ENCODE measurements around the gene SMPDL3B. TPM values are rescaled to one million over a fixed set of nuclear protein-coding genes. Genes with fewer than 3 reads are reported as not detected.

The SMPDL3B gene
- total RNA-seq, 1 donor from 2014 or later, result not detected

DNA sequence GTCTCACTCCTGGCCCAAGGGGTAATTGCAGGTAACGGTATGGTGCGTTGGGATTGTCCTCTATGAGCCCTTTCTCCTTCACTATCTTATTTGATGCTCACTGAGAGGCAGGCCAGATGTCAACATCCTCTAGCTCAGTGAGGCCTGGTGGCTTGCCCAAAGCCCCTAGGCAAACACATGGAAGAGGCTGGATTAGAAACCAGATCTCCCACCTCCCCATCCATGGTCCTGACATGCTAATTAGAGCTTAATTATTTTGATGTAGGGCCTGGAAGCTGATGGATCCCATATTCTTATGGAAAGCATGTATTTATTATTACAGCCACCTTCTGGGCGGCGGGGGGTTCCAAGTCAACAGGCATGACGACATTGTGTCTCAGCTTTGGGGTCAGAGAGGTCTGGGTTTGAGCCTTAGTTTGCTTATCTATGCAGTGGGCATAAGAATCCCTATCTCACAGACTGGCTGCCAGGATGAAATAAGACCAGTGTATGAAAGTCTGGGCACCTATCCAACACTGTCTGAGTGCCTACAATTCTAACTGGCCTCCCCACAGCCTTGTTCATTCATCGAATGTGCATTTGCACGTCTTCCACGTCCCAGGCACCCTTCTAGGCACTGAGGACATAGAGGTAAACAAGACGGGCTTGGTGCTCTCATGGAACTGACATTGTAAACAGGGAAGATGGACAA is 6.2 kb downstream of the SMPDL3B start:
- no peak for DNase-seq

DNA sequence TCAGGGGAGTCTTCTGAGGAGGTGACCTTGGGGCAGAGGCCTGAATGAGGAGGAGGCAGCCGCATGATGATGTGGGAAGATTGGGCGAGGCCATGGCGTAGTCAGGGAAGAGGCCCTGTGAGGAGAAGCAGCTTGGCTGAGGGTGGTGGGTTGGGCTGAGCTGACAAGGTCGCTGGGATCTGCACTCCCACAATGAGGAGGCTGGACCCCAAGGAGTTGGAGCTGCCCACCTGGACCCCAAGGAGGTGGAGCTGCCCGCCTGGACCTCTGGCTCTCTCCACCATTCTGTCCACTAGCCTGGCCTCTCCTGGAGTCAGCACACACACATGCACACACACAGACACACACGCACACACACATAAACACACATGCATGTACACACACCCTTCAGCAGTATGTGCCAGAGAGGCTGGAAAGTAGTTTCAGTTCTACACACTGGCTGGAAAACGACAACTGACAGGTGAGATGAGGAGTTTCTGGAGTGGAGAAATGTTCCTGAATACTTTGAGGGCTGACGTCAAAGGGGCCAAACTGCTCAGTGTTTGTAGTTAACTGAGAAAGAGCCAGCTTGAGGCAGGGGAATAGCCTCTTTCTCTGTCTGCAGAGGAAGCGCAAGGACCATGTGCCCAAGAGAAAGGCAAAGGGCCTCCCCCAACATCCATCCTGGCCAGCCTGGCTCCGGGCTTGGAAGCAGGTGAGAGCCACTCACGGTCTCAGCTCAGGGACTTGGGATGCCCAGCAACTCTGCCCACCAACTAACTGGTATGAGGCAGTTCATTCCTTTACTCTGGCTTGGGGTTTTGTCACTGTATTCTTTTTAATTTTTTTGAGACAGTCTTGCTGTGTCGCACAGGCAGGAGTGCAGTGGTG is 7.1 kb downstream of the SMPDL3B start:
- no peak for DNase-seq

DNA sequence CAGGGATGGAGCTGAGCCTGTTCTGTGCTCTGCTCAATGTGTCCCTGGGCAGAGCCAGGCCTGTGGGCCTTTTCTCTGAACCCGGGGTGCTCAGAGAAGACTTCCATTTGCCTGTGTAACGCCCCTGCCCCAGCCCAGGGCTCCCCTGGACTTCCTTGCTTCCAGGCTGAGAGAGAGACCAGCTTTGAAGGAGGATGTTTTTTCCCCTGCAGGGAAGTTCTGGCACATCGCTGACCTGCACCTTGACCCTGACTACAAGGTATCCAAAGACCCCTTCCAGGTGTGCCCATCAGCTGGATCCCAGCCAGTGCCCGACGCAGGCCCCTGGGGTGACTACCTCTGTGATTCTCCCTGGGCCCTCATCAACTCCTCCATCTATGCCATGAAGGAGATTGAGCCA is 10.2 kb downstream of the SMPDL3B start:
- no peak for DNase-seq

DNA sequence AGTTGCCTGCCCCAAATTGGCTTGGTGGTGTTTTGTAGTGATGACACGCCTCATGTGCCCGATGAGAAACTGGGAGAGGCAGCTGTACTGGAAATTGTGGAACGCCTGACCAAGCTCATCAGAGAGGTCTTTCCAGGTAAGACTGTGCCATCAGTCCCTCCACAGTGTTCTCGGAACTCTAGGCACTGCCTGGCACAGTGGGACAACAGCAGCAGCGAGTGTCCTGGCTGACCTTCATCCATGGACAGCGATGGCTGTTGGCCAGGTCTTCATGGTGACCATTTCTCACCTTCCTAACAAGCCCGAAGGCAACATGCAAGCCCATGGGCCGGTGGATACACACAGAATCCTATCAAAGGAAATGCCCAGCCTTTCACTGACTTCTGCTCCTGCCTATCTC is 14.2 kb downstream of the SMPDL3B start:
- DNase-seq, result no peak

DNA sequence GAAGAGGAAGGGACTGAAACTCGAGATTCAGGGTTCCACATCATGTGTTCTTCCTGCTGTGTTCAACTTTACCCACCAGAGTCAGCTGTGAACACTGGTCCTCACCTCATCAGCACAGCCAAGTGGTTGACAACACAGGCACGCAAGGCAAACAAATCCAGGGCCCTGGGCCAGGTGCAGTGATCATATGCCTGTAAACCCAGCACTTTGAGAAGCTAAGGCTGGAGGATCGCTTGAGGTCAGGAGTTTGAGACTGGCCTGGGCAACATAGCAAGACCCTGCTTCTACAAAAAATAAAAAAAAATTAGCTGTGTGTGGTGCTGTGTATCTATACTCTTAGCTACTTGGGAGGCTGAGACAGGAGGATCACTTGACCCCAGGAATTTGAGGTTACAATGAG is 16.6 kb downstream of the SMPDL3B start:
- no peak for DNase-seq

DNA sequence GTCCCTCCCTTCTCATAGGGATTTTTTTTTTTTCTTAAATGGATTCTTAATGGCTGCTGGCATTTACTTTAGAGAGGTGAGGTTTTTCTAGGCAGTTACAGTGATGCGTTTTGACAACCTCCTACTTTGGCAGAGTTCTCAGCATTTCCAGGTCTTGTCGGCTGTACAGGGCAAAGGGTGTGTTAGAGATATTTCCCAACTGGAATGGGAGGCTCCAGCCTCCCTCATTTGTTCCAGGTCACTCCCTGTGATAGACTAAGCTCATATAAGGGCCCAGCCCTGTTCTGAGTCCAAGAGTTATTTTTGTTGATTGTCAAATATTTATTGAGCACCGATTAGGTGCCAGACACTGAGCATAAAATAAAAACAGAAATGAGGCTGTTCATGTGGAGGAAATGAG is 17.3 kb downstream of the SMPDL3B start:
- no peak for DNase-seq

DNA sequence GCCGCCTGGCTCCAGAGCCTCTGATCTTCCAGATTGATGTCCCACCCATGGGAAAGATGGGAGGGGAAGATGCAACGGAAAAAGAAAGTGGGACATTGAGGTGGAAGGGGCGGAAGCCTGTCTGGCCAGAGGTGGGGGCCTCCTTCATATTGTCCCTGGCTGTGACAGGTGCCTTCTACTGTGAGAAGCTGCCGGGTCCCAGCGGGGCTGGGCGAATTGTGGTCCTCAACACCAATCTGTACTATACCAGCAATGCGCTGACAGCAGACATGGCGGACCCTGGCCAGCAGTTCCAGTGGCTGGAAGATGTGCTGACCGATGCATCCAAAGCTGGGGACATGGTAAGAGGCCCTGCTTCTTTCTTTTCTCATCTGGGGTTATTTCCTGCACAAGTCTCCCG is 19.4 kb downstream of the SMPDL3B start:
- DNase-seq, result no peak

DNA sequence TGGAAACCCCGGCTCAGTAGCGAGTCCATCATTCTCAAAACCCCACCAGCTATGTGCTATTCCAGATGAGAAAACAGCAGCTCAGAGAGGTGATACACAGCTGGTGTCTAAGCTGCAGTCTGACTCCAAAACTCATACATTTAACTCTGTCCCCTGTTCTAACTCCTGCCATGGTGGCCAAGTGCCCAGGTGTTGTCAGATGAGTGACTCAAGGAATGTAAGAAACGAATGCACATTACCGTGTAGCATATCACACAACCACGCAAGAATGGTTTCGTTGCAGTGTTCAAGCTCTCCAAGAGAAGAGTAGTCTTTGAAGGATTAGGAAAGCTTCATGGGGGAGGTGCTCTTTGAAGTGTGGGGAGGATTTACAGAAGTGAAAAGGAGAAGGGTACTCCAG is 20.3 kb downstream of the SMPDL3B start:
- DNase-seq, result no peak

DNA sequence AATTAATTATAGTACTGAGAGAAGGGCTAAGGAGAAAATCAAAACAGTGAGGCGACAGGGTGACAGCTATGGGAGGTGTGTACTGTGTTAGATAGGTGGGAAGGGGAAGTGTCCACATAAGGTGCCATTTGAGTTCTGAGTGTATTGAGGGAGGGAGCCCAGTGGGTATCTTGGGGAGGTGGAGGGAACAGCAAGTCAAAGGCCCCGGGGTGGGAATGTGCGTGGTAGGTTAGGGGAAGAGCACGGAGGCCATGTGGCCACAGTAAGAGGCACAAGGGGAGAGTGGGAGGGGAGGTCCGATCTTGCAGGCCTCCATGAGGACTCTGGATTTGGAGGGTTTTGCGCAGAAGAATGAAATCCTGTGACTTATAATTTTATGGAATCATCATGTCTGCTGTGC is 22.0 kb downstream of the SMPDL3B start:
- DNase-seq, result no peak

DNA sequence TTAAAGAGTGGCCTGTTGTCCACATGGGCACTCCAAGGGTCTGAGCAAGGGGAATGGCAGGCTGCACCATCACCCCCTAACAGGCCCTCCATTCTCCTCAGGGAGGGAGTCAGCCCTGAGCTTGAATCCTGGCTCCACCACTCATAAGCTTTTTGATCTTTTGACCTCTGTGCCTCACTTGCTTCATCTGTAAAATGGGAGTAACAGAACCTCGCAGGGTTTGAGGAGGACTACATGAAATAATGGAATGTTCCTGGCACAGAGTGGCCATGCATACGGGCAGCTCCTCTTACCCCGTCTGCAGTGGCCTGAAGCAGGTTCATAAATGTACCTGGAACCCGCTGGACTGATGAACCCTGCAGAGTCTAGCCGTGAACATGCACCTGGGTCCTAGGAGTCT is 22.9 kb downstream of the SMPDL3B start:
- DNase-seq, result no peak

DNA sequence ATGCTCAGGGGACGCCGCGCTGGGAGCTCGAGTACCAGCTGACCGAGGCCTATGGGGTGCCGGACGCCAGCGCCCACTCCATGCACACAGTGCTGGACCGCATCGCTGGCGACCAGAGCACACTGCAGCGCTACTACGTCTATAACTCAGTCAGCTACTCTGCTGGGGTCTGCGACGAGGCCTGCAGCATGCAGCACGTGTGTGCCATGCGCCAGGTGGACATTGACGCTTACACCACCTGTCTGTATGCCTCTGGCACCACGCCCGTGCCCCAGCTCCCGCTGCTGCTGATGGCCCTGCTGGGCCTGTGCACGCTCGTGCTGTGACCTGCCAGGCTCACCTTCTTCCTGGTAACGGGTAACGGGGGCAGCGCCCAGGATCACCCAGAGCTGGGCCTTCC is 23.7 kb downstream of the SMPDL3B start:
- no peak for DNase-seq

DNA sequence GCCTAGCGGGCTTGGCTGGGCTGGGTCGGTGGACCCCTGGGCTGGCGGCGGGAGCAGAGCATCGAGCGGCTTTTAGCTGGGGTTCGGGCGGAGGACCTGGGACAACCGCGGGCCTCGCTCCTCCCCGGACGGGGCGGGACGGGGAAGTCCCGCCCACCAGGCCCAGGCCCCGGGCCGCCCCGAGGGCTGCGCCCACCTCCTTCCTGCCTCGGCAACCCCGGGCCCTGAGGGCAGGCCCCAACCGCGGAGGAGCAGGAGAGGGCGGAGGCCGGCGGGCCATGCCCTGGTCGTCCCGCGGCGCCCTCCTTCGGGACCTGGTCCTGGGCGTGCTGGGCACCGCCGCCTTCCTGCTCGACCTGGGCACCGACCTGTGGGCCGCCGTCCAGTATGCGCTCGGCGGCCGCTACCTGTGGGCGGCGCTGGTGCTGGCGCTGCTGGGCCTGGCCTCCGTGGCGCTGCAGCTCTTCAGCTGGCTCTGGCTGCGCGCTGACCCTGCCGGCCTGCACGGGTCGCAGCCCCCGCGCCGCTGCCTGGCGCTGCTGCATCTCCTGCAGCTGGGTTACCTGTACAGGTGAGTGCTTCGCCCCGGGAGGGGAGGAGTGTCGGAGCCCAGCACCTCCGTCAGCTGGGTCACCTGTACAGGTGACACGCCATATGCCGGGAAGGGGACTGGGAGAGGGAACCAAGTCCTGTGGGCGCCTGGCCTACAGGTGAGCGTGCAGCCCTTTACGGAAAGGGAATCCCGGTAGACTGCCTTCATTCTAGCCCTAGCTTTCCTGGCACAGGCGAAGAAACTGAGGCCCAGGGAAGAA is 25.2 kb downstream of the SMPDL3B start, which contains the start of gene XKR8:
TSS of gene XKR8 (plus strand) at position 182 of the 812 bp plus-strand sequence. CDS start at position 279, 97 bp downstream.
- DNase-seq, result peak; percentile 35

DNA sequence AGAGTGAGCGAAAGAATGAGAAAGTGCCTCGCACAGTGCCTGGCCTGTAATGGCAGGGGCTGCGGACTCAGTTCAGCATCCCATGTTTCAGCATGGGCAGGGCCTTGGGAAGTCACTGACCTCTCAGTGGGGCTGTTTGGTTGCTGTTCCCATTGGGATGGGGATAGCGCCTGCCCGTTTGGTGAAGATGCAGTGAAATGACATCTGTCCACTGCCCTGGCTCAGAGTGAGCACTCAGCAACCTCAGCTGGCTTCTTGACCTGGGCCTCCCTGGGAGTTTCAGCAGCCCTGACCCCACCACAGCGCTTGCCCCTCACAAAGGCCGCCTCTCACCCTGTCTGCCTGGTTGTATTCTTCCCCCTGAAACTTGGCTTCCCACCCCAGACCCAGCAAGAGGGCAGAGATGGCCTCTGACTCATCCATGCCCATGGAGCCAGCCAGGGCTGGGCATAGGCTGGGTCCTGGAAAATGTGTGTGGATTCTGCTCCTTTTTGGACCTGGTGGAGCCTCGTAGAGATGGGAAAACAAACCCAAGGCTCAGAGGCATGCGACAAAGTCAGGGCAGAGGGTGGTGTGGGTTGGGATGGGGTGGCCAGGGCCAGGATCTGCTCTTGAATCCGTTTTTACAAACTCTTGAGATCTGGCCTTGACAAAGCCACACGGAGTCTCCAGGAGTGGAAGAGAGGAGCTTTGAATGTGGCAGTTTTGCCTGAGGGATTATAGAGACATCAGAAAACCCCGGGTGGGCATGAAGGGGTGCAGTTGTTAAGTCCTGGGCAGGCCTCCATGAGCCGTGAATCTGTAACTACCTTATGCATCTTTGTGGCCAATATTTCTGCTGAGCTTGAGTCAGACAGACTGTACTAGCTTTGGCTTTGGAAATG is 26.2 kb downstream of the SMPDL3B start:
- DNase-seq, result no peak

DNA sequence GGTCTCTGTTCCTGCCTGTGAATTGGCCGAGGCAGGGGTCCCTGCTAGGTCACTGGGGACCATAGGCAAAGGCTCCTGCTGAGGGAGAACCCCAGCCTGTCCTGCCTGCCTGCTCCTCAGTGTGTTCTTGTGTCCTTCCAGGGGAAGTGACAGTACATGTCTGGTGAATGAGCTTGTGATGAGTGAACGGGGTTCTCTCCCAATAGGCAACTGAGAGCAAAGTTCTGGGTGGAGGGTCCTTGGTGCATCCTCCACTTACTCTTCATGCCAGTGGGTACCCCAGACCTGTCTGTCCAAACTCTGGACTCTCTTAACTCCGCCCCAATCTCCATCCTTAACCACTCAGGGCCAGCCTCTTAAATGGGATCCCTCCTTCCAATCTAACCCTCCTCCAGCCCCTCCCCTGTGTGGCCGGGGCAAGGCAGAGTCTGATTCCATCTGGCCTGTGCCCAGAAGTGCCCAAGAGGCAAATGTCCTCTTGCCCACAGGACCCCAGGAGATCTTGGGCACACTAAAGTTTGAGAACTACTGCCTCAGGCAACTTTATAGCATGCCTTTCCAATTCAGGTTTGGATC is 26.9 kb downstream of the SMPDL3B start:
- no peak for DNase-seq

DNA sequence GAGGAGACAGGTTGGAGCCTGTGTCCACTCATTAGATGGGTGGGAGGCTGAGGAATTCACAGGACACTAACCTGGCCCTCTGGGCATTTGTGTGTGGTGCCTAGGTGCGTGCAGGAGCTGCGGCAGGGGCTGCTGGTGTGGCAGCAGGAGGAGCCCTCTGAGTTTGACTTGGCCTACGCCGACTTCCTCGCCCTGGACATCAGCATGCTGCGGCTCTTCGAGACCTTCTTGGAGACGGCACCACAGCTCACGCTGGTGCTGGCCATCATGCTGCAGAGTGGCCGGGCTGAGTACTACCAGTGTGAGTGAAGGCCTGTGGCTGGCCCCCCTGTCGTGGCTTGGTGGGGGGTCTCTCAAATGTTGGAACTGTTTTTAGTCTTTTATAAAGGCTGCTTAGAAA is 28.6 kb downstream of the SMPDL3B start:
- no peak for DNase-seq

DNA sequence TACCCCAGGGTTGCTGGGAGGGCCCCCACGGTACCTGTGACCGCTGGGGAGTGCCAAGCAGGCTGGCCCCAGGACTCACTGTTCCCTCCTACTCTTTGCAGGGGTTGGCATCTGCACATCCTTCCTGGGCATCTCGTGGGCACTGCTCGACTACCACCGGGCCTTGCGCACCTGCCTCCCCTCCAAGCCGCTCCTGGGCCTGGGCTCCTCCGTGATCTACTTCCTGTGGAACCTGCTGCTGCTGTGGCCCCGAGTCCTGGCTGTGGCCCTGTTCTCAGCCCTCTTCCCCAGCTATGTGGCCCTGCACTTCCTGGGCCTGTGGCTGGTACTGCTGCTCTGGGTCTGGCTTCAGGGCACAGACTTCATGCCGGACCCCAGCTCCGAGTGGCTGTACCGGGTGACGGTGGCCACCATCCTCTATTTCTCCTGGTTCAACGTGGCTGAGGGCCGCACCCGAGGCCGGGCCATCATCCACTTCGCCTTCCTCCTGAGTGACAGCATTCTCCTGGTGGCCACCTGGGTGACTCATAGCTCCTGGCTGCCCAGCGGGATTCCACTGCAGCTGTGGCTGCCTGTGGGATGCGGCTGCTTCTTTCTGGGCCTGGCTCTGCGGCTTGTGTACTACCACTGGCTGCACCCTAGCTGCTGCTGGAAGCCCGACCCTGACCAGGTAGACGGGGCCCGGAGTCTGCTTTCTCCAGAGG is 31.8 kb downstream of the SMPDL3B start:
- no peak for DNase-seq

DNA sequence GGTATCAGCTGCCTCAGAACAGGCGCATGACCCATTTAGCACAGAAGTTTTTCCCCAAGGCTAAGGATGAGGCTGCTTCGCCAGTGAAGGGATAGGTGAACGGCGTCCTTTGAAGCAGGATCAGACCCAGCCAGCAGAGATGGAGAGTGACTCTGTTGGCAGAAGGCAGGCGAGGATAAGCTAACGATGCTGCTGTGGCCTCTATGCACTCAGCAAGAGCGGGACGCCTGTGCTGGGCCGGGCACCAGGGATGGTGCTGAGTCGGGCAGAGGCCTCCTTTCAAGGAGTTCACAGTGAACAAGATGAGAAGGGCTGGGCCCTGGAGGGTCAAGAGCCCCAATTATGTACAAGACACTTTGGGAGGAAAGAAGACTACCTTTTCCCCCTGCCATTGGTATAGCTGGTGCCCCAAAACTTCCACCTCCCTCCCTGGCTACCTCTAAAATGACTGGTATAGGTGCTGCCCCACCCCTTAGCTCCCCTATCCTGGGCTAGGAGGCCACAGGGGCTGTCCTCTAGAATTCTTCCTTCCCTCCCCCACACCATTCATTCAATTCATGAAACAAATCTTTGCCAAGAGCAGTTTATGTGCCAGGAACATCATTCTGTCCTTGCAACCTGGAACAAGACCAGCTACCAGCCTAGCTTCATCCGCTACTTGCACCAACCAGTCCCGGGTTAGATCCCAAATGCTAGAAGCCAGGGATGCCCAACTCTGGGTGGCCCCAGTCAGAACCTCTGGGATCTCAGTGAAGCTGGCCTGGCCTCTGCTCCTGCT is 32.5 kb downstream of the SMPDL3B start:
- no peak for DNase-seq

DNA sequence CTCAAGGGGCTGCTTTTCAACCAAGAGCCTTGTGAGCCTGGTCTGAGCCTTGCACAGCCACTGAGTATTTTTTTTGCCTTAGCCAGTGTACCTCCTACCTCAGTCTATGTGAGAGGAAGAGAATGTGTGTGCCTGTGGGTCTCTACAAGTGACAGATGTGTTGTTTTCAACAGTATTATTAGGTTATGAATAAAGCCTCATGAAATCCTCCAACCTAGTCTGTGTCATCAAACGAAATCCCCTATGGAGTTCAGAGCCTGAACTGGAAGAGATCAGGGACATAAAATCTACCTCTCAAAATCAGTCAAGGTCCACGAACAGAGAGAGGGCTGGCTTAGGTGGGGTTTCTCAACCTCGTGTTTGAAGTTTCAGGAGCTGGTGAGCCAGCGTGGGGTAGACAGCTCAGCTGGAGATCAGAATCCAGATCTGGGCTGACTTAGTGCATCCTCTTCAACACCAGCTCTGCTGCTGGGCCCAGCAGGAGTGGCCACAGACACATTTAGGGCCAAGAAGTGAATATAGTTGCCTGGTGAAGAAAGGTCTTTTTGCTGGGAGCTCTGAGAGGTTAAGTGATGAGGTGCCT is 33.2 kb downstream of the SMPDL3B start:
- DNase-seq, result no peak

DNA sequence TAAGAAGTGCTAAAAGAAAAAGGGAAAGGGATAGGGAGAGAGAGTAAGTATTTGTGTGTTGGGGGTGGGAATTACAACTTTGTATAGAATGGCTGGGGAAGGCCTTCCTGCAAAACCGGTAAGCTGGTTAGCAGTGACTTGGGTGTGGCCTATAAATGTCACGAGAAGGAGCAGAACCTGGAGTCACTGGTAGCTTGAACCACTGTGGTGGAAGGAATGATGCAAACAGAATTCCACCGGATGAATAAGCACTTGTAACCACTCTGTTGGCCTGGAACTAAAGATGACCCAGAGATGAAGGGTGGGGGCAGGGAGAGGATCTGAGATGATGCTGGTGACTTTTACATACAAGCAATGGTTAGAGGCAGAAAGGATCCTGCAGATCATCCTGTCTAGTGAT is 33.9 kb downstream of the SMPDL3B start:
- no peak for DNase-seq

DNA sequence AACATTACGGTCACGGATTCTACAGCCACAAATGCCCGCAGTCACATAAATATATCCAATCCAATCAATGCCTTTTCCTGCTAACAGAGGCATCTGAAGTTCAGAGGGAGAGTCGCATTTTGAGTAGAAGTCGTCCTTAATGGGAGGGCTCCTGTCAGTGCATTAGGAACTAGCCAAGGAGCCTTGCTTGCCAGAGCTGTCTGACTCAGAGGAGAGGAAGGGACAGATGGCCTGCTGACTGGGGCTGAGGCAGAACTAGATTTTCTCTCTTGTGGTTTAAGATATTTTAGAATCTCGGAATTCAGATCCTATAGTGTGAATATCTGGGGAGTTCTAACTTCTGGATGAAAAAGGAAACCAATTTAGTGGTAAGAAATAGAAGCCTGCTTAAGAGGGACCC is 35.6 kb downstream of the SMPDL3B start:
- DNase-seq, result no peak

Data from occipital lobe (tissue), 2 donors.